ENCODE data around the gene NLRP7. TPM values are rescaled to one million over a fixed set of nuclear protein-coding genes. Genes with fewer than 3 reads are reported as not detected.
"Not testable (repeated sequence)": the region's sequence is repeated elsewhere in the genome, so short reads cannot be mapped to it uniquely, and the experiment has no call there.

Gene NLRP7
- total RNA-seq, 2 experiments from 2014 or later: 0.69 to 8.8 TPM

DNA sequence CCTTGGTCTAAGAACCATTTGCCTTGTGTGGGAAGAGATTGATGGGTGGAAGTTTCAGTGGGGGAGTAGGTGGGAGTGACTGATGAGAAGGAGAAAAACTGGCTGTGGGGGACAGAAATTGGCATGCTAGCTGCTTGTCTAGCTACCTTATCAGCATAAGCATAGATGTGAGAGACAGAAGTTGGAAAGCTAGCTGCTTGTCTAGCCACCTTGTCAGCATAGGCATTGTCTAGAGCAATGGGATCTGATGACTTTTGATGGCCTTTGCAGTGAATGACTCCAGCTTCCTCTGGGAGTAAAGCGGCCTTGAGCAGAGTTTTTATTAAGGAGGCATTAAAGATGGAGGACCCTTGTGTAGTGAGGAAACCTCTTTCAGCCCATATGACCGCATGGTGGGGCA is 51.3 kb downstream of the NLRP7 start:
- Histone ChIP-seq H2AFZ (ENCODE audit: low read length) (no peak overlapping the region), H3K9me3 (ENCODE audit: low read length) (no peaks in the 10 kb centered on the region), H4K20me1 (ENCODE audit: insufficient read depth, low read length) (no peaks in the 10 kb centered on the region), H3K79me2 (ENCODE audit: insufficient read depth, low read depth, low read length) (no peaks in the 10 kb centered on the region), H3K4me2 (ENCODE audit: low read length) (no peak overlapping the region), H3K4me3 (ENCODE audit: low read depth, low read length, poor library complexity, severe bottlenecking) (no peak overlapping the region), H3K36me3 (ENCODE audit: insufficient read depth, low read length) (no peaks in the 10 kb centered on the region), H3K4me1 (ENCODE audit: insufficient read depth, low read length, poor library complexity, severe bottlenecking) (no peaks in the 10 kb centered on the region), H3K27ac (ENCODE audit: low read depth, low read length, poor library complexity, severe bottlenecking) (no peak overlapping the region), H3K9me2 (ENCODE audit: insufficient read depth, low read length) (no peaks in the 10 kb centered on the region)
- intact Hi-C loops (cut with micrococcal nuclease; ENCODE audit: unreplicated experiment): no loop called here
- no peak for DNase-seq (ENCODE audit: low spot score)
- BruUV-seq (replicated peaks): no TSS peak
- ChIA-PET POLR2A (no interaction called here), CTCF (ENCODE audit: unreplicated experiment) (no interaction called here)
- no peak for TF ChIP-seq EZH2phosphoT487 (IDR thresholded peaks at IDR 0.05; ENCODE audit: borderline replicate concordance, low read depth, low read length)
- TF ChIP-seq, protein P1, sequence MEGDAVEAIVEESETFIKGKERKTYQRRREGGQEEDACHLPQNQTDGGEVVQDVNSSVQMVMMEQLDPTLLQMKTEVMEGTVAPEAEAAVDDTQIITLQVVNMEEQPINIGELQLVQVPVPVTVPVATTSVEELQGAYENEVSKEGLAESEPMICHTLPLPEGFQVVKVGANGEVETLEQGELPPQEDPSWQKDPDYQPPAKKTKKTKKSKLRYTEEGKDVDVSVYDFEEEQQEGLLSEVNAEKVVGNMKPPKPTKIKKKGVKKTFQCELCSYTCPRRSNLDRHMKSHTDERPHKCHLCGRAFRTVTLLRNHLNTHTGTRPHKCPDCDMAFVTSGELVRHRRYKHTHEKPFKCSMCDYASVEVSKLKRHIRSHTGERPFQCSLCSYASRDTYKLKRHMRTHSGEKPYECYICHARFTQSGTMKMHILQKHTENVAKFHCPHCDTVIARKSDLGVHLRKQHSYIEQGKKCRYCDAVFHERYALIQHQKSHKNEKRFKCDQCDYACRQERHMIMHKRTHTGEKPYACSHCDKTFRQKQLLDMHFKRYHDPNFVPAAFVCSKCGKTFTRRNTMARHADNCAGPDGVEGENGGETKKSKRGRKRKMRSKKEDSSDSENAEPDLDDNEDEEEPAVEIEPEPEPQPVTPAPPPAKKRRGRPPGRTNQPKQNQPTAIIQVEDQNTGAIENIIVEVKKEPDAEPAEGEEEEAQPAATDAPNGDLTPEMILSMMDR (conservative IDR thresholded peaks at IDR 0.05; ENCODE audit: low read length): no peak

DNA sequence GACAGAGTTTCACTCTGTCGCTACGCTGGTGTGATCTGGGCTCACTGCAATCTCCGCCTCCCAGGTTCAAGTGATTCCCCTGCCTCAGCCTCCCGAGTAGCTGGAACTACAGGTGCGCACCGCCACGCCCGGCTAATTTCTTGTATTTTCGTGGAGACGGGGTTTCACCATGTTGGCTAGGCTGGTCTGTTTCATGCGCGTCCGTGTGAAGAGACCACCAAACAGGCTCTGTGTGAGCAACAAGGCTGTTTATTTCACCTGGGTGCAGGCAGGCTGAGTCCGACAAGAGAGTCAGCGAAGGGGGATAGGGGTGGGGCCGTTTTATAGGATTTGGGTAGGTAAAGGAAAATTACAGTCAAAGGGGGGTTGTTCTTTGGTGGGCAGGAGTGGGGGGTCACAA is 53.2 kb downstream of the NLRP7 start:
- H3K9me2 ChIP-seq (ENCODE audit: insufficient read depth, low read length); CTCF ChIA-PET (ENCODE audit: unreplicated experiment); H2AFZ ChIP-seq (ENCODE audit: low read length); POLR2A ChIA-PET; DNase-seq (ENCODE audit: low spot score); H3K27ac ChIP-seq (ENCODE audit: low read depth, low read length, poor library complexity, severe bottlenecking); BruUV-seq (replicated peaks); H3K4me3 ChIP-seq (ENCODE audit: low read depth, low read length, poor library complexity, severe bottlenecking); H3K9me3 ChIP-seq (ENCODE audit: low read length); H3K36me3 ChIP-seq (ENCODE audit: insufficient read depth, low read length); intact Hi-C loops (cut with micrococcal nuclease; ENCODE audit: unreplicated experiment); H3K4me1 ChIP-seq (ENCODE audit: insufficient read depth, low read length, poor library complexity, severe bottlenecking); H3K4me2 ChIP-seq (ENCODE audit: low read length); H4K20me1 ChIP-seq (ENCODE audit: insufficient read depth, low read length); H3K79me2 ChIP-seq (ENCODE audit: insufficient read depth, low read depth, low read length): not testable (repeated sequence)

DNA sequence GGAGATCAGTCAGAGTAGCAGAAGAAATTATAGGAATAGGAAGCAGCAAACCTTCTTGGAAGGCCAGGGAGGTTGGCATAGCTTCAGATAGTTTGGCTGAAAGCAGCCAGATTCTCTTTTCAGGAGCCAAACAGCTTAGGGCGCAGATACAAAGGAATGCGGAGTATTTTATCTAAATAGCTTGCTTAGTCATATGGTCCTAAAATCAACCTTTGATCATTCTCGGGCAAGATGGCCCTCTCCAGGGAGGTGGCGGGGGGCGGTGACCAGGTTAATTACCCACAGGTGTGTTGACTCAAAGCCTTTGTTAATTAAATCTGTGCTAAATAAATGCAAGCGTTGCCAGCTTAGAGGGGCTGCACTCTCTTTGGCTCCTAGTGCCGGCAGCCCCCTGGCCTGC is 53.9 kb downstream of the NLRP7 start:
- H4K20me1 ChIP-seq (ENCODE audit: insufficient read depth, low read length): no peaks in the 10 kb centered on the region
- no TSS peak for BruUV-seq (replicated peaks)

More for the DNA sequence above, 53.9 kb downstream of the NLRP7 start:
- Histone ChIP-seq H3K4me1 (ENCODE audit: insufficient read depth, low read length, poor library complexity, severe bottlenecking) (no peaks in the 10 kb centered on the region), H3K79me2 (ENCODE audit: insufficient read depth, low read depth, low read length) (no peaks in the 10 kb centered on the region), H3K4me2 (ENCODE audit: low read length) (no peak overlapping the region), H3K27ac (ENCODE audit: low read depth, low read length, poor library complexity, severe bottlenecking) (no peak overlapping the region), H3K4me3 (ENCODE audit: low read depth, low read length, poor library complexity, severe bottlenecking) (no peak overlapping the region), H2AFZ (ENCODE audit: low read length) (no peak overlapping the region), H3K36me3 (ENCODE audit: insufficient read depth, low read length) (no peaks in the 10 kb centered on the region), H3K9me3 (ENCODE audit: low read length) (no peaks in the 10 kb centered on the region), H3K9me2 (ENCODE audit: insufficient read depth, low read length) (no peaks in the 10 kb centered on the region)
- intact Hi-C loops (cut with micrococcal nuclease; ENCODE audit: unreplicated experiment): no loop called here
- ChIA-PET CTCF (ENCODE audit: unreplicated experiment) (no interaction called here), POLR2A (no interaction called here)
- no peak for TF ChIP-seq EZH2phosphoT487 (IDR thresholded peaks at IDR 0.05; ENCODE audit: borderline replicate concordance, low read depth, low read length)
- TF ChIP-seq, protein P1 (conservative IDR thresholded peaks at IDR 0.05; ENCODE audit: low read length): no peak
- no peak for DNase-seq (ENCODE audit: low spot score)
